ENCODE results near the gene DHDH. TPM values are rescaled to one million over a fixed set of nuclear protein-coding genes. Genes with fewer than 3 reads are reported as not detected.
"Not testable (repeated sequence)": the region's sequence is repeated elsewhere in the genome, so short reads cannot be mapped to it uniquely, and the experiment has no call there.

DHDH gene
- total RNA-seq, 1 donor from 2014 or later = 0.61 TPM

- no peak for DNase-seq (ENCODE audit: low spot score)
Observed at GRCh38 chr19:48915757-48916156, 17.7 kb upstream of the DHDH start.

DNA sequence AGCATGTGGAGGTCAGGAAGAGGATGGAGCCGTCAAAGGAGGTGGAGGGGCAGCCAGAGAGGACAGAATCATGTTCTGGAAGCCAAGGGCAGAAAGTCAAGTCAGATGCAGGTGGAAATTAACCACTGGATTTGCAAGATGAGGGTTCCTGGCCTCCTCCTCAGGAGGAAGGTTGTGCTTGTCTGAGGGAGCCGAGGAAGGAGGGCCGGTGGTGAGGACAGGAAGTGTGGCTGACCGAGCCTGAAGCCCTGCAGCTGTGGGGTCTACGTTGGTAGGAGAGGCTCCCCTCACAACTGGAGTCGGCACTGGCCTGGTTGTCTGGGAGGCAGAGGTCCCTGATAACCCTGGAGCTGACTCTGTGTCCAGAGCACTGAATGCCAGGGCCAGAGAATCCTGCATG, 15.4 kb upstream of the DHDH start:
- no peak for DNase-seq (ENCODE audit: low spot score)

DNA sequence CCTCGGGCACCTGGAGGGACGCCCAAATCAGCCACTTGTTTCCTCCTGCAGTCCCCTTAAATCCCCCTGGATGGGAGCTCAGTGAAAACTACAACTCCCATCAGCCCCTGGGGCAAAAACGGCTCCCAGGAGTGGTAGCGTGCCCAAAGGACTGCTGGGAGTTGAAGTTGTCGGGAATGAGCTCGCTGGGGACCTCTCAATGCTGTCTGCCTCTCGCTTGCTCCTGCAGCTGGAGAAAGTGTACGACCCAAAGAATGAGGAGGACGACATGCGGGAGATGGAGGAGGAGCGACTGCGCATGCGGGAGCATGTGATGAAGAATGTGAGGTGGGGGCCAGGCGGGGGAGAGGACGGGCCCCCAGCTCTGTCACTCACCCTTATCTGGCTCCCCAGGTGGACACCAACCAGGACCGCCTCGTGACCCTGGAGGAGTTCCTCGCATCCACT, 14.7 kb upstream of the DHDH start:
- DNase-seq (ENCODE audit: low spot score) = no peak

- not testable (repeated sequence) for DNase-seq (ENCODE audit: low spot score)
Observed at GRCh38 chr19:48919271-48919670, 14.2 kb upstream of the DHDH start.

- DNase-seq (ENCODE audit: low spot score) = no peak
Observed at GRCh38 chr19:48920949-48921348, 12.6 kb upstream of the DHDH start.

GRCh38 chr19:48921721-48922500, 11.6 kb upstream of the DHDH start:
- no peak for DNase-seq (ENCODE audit: low spot score)

DNA sequence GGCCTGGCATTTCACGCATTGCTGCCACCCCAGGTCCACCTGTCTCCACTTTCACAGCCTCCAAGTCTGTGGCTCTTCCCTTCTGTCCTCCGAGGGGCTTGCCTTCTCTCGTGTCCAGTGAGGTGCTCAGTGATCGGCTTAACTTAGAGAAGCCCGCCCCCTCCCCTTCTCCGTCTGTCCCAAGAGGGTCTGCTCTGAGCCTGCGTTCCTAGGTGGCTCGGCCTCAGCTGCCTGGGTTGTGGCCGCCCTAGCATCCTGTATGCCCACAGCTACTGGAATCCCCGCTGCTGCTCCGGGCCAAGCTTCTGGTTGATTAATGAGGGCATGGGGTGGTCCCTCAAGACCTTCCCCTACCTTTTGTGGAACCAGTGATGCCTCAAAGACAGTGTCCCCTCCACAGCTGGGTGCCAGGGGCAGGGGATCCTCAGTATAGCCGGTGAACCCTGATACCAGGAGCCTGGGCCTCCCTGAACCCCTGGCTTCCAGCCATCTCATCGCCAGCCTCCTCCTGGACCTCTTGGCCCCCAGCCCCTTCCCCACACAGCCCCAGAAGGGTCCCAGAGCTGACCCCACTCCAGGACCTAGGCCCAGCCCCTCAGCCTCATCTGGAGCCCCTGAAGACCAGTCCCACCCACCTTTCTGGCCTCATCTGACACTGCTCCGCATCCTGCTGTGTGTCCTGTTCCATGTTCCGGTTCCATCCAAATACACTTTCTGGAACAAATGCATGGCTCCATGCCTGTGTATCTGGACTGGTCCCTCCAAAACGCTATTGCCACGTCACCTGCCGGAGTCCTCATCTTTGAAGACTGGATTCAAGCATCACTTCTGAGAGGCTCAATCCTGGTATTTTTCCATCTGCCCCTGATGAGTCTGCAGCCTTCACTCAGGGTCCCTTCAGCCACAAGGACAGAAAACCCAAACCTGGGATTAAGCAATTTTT, 10.7 kb upstream of the DHDH start:
- no peak for DNase-seq (ENCODE audit: low spot score)

DNA sequence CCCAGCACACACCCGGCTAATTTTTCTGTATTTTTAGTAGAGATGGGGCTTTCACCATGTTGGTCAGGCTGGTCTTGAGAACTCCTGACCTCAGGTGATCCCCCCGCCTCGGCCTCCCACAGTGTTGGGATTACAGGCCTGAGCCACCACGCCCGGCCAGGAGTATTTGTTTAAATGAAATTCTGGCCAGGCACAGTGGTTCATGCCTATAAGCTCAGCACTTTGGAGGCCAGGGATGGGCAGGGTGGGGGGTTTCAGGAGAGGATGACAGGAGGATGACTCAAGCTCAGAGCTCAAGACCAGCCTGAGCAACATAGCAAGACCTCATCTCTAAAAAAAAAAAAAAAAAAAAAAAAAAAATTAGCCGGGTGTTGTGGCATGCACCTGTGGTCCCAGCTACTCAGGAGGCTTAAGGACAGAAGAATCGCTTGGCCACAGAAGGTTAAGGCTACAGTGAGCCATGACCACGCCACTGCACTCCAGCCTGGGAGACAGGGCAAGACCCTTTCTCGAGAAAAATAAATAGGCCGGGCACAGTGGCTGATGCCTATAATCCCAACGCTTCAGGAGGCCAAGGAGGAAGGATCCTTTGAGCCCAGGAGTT, 8.2 kb upstream of the DHDH start:
- no peak for DNase-seq (ENCODE audit: low spot score)

GRCh38 chr19:48925890-48926289, 7.6 kb upstream of the DHDH start:
- not testable (repeated sequence) for DNase-seq (ENCODE audit: low spot score)

- DNase-seq (ENCODE audit: low spot score) = no peak
Observed at GRCh38 chr19:48926909-48927308, 6.6 kb upstream of the DHDH start.

DNA sequence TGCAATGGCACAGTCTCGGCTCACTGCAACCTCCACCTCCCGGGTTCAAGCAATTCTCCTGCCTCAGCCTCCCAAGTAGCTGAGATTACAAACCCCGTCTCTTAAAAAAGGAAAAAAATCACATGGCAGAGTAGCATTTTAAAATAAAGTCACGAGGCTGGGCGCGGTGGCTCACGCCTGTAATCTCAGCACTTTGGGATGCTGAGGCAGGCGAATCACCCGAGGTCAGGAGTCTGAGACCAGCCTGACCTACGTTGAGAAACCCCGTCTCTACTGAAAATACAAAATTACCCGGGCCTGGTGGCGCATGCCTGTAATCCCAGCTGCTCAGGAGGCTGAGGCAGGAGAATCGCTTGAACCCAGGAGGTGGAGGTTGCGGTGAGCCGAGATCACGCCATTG, 5.8 kb upstream of the DHDH start:
- DNase-seq (ENCODE audit: low spot score) = not testable (repeated sequence)

DNA sequence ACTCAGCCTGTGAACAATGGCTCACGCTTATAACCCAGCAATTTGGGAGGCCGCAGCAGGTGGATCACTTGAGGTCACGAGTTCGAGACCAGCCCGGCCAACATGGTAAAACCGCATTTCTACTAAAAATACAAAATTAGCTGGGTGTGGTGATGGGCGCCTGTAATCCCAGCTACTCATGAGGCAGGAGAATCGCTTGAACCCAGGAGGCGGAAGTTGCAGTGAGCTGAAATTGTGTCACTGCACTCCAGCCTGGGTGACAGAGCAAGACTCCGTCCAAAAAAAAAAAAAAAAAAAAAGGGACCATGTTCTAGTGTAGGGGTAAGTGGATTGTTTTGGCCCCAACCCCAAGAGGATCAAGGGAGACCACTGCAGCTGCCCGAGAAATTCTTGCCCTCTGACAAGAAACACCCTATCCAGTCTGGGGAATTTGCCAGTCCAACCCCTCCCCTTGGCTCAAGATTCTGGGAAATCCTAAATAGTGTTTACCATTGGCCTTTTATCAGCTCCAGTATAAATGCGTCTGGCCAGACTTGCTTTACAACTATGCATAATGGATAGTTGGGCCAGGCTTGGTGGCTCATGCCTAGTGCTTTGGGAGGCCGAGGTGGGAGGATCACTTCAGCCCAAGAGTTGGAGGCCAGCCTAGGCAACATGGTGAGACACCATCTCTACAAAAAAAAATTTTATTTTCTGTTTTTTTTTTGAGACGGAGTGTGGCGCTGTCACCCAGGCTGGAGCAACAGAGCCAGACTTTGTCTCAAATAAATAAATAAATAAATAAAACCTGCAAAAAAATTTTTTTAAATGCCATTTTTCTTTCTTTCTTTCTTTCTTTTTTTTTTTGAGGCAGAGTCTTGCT, 5.1 kb upstream of the DHDH start:
- DNase-seq (ENCODE audit: low spot score) = no peak

DNA sequence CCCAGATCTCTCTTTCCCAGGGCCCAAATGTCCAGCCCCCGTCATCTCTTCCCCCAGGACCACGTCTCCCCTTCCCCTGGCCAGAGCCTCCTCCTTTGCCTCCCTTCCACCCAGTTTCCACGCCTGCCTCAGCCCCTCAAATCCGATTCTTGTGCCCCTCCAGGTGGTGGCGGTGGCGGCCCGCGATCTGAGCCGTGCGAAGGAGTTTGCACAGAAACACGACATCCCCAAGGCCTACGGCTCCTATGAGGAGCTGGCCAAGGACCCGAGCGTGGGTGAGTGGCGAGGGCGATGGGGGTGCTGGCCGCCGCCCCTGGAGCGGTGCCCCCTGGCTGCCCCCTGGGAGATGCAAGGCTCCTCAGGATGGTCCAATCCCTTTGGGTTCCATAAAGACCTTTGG, 1.3 kb downstream of the DHDH start:
- DNase-seq (ENCODE audit: low spot score) = no peak

GRCh38 chr19:48935864-48936263, 2.4 kb downstream of the DHDH start:
- DNase-seq (ENCODE audit: low spot score) = no peak

GRCh38 chr19:48938256-48938655, 4.8 kb downstream of the DHDH start:
- DNase-seq (ENCODE audit: low spot score) = no peak

GRCh38 chr19:48940902-48941301, 7.4 kb downstream of the DHDH start:
- DNase-seq (ENCODE audit: low spot score) = no peak

- no peak for DNase-seq (ENCODE audit: low spot score)
Observed at GRCh38 chr19:48943081-48943480, 9.6 kb downstream of the DHDH start.

GRCh38 chr19:48945415-48945814, 11.9 kb downstream of the DHDH start:
- no peak for DNase-seq (ENCODE audit: low spot score)

DNA sequence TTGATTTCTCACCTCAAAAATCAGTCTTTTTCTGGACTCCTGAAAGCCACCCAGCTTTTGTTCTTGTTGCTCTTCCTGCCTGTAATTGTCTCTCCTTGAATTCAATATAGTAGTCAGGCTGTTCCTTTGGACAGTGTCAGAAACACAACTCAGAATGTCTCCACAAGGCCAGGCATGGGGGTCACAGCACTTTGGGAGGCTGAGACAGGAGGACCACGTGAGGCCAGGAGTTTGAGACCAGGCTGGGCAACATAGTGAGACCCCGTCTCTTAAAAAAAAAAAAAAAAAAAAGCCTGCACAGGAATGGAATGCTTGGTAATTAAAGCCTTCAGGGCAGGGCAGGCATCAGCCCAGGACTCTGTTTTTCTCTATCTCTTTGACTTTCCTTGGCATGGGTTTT, 12.3 kb downstream of the DHDH start:
- no peak for DNase-seq (ENCODE audit: low spot score)

DNA sequence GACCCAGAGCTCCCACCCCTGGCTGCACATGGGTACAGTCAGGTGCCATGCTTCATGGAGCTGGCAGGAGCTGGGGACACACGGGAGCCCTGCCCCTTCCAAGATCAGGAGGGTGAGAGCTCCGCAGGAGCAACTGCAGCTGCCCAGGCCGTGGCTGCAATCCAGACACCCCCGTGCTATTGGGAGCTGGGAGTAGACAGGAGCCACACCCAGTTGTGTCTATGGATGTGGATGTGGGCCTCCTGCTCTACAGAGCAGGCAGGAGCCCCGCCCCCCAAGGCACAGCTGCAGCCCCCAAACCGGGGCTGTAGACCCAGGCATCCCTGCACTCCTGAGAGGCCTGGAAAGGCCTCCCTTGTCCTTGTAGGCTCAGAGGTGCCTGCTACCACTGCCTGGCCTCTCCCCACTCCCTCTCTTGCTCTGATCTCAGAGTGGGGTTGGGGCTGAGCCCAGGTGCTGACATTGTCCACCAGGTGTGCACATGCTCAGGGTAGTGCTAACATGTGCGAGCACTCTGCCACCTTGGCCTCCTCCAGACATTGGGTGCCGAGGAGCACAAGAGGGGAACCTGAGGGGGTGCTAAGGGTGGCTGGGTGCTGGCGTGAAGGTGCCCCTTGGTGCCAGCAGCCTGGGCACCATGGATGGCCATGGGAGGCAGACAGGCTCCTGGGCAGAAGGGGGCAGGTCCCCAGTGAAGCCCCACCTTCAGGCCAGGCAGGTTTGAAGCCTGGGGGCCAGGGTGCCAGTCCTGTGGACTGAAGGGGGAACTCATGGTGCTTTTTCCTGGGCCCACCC, 13.2 kb downstream of the DHDH start:
- DNase-seq (ENCODE audit: low spot score) = no peak
